ENCODE results near the gene ALPL.
"Not testable (repeated sequence)": the region's sequence is repeated elsewhere in the genome, so short reads cannot be mapped to it uniquely, and the experiment has no call there.

The ALPL gene

GRCh38 chr1:21508580-21509350 is 458 bp upstream of the ALPL start:
- no peak for DNase-seq

DNA sequence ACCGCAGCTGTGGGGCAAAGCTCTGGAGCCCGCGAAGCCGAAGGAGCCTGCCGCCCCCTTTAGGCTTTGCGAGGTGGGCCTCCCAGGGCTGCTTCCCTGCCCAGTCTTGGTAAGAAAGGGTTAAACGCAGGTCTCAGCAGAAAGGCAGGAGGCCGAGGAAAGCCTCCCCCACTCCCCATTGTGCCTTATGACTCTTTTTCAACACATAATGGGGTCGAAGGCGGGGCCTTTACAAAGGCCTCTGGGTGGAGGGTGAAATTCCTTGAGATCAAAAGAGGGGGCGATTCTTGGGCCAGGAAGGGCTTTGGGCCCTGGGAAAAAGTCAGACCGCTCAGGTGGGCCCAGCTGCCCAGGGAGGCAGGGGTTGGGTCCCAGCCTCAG is 880 bp downstream of the ALPL start:
- DNase-seq = no peak

- DNase-seq = no peak
Measured at GRCh38 chr1:21510885-21511578, 1.8 kb downstream of the ALPL start.

- no peak for DNase-seq
Measured at GRCh38 chr1:21511579-21512522, 2.6 kb downstream of the ALPL start.

- peak; percentile 33 for DNase-seq
Measured at GRCh38 chr1:21514245-21514644, 5.0 kb downstream of the ALPL start.

DNA sequence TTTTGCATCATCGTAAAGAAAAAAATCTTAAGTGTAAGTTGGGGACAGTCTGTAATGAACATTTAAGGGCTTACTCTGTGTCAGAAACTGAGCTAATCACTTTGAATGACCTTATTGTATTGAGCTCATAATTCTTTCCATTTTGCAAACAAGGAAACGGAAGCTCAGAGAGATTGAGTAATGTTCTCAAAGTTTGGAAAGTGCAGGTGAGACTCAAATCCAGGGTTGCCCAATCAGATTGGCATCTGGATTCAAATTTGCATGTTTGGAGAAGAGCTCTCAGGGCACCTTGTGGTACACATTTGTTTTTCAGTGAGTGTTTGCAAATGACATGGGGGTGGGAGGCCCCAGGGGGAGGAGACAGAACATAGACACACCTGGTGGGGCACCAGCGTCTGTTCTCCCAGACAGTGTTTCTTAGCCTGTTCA is 8.0 kb downstream of the ALPL start:
- no peak for DNase-seq

DNA sequence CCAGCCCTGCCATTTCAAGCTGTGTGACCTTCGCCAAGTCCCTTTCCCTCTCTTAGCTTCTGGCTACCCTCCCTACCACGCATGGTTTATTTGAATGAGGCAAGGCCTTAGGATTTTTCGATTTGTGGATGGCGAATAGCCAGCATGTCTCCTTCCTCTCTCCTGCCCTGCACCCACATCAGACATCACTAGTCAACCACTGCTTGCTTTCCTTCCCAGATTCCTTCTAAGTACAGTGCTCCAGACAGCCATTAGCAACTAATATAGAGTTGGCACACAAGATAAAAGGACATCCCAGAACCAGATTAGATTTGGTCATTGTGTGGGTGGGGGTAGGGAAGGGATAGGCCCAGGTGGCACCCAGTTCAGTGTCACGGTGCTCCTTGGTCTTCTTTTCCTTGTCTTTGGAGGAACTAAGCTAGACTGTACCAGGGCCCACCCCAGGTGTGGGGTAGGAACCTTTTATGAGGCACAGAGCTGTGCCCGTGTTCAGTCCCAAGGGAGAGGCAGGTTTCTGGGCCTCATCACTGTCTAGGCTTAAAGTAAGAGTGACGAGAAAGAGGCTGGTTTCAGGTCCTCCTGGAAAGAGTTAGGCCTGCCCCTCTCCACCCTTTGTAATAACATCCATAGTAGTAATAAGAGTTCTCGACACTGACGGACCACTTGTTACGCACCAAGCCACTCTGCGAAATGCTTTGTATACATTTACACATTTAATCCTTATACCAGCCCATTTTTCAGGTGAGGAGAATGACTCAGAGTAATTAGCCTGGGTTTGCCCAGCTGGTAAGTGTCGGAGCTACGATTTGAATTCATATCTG is 8.6 kb downstream of the ALPL start:
- DNase-seq = no peak

DNA sequence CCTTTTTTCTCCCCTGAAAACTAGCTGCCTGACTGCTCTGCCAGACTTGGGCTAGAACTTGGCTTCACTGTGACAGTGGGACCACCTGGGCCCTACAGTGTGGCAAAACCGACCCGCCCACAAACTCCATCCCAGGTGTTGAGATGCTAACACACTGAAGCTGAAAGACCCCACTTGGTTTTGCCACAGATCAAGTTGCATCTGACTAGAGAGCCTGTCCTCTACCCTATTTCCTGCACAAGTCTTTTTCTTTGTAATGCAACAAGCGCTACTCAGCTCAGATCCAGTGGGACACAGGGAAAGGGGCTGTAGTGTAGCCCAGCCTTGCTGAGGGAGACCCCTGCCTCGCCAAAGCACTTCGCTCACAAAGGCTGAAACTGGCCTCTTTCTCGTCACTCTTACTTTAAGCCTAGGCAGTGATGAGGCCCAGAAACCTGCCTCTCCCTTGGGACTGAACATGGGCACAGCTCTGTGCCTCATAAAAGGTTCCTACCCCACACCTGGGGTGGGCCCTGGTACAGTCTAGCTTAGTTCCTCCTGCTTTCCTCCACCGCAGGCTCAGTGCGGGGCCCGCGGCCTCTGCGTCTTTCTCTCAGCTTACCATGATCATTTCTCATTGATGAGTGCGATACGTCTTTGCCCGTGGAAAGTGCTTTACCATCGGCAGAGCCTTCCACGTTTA is 9.7 kb downstream of the ALPL start:
- no peak for DNase-seq

DNA sequence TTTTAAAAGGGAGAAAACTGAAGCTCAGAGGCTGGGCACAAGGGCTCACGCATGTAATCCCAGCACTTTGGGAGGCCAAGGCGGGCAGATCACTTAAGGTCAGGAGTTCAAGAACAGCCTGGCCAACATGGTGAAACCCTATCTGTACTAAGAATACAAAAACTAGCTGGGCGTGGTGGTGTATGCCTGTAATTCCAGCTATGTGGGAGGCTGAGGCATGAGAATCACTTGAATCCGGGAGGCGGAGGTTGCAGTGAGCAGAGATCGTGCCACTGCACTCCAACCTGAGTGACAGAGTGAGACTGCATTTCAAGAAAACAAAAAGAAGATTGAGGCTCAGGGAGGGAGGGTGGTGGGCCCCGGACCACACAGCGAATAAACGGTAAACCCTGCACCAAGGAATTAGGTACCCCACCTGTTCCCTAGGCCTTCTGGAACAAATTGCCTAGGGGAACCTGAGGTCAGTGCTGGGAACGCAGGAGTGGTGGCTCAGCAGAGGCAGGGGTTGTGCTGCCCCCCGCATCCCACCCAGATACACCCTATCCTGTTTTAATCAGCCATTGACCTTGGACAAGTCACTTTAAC is 10.4 kb downstream of the ALPL start:
- not testable (repeated sequence) for DNase-seq

DNA sequence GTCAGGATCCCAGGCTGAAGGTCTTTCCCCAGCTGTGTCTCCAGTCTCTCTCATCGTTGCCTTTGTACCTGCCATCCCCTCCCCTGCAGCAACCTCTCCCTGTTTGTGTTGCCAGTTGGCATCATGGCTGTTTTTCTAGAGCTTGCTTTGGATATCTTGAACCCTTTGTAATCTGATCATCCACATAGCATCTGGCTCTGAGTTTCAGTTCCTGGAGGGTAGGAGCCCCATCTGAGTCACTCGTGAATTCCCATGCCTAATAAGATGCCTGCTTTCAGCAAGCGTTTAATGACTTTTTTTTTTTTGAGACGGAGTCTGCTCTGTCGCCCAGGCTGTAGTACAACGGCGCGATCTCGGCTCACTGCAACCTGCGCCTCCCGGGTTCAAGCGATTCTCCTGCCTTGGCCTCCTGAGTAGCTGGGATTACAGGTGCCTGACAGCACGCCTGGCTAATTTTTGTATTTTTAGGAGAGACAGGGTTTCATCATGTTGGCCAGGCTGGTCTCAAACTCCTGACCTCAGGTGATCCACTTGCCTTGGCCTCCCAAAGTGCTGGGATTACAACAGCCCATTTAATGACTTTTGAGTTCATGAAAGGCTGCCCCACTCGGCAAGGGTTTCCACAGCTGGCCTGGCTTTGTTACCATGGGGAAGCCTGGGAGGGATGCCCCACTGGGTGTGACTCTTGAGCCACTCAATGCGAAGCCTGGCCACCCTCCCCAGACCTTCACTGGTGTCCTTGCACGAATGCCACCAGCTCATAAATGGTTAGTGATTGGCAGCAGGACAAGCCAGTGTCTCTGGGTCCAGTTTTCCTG is 11.9 kb downstream of the ALPL start:
- no peak for DNase-seq

- no peak for DNase-seq
Measured at GRCh38 chr1:21521717-21522060, 12.5 kb downstream of the ALPL start.

- no peak for DNase-seq
Measured at GRCh38 chr1:21522525-21523038, 13.4 kb downstream of the ALPL start.

DNA sequence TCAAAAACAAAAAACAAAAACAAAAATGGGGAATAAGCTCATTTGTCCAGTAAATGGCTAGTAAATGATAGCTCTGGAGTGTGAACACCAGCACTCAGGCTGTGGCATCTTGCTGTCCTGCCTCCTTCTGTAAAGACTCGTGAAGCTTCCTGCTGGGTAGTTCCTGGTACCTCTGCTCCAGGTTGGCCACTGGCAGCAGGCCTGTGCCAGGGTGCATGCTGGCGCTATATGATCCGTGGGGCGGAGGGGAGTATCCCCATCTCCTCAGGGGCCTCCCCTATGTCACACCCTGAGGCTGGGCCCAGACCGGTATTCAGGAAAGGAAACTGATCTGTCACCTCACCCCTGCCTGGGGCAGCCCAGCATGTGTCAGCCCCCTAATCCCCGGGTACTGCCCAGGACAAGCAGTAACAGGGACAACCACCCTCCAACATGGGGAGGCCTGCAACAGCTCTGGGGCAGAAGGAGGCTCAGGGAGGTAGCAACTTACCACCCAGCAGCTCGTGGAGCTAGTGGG is 14.1 kb downstream of the ALPL start:
- no peak for DNase-seq

- no peak for DNase-seq
Measured at GRCh38 chr1:21524220-21524619, 15.0 kb downstream of the ALPL start.

DNA sequence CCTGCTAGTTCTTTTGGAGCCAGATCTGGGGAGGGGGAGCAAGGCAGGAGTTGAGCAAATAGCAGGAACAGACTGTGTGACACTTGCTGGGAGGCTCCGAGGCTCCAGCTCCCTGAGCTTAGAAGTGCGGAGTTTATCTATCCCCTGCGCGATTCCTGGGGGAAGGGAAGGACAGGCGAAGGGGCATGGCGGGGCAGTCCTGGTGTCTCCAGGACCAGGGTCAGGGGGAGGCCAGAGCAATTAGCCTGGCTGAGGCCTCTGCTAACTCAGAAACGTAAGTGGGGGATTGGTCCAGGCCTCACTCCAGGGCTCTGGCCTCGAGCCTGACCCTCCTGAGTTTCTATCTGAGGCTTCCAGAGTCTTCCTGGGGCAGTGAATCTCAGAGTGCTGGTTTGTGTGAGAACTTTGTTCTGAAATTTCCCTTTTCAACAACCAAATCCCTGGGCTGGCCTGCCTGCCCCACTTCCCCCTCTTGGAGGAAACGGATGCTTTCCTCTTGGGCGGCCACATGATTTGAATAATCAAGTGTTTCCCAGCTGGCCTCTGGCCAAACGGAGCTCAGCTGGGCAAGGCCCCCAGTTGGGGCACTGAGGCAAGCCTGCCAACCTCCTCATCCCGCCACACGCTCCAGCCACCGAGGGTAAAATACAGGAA is 15.6 kb downstream of the ALPL start:
- DNase-seq = no peak

DNA sequence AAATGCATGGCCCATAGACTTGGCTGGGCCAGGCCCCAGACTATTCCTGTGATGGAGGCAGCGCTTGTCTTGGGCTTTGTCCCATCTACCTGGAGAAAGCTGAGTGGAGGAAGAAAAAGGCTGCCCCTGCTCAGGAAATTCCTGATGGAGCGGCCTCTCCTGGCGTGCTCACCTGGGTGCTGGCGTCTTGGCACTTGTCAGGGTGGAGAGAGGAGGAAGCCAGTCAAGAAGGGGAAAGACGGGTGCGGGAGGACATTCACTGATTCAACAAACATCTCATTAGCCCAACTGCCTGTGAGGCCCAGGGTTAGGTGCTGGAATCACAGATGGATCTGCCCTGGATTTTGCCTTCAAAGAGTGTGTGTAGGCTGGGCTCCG is 16.1 kb downstream of the ALPL start:
- no peak for DNase-seq

DNA sequence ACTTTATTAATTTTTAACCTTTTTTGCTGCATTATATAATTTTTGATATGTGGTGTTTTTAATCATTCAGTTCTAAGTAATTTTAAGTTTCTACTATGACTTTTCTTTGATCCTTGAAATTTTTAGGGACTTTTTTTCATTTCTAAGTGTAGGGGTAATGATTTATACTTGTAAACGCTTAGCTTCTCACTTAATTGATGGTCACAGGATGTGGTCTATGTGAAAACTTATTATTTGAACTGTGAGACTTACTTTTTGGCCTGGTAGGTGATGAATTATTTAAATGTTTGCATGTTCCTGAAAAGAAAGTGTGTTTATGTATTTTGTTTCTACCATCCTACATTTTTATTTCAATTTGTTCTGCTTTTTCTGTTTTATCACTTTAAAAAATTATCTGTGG is 17.2 kb downstream of the ALPL start:
- DNase-seq = no peak

DNA sequence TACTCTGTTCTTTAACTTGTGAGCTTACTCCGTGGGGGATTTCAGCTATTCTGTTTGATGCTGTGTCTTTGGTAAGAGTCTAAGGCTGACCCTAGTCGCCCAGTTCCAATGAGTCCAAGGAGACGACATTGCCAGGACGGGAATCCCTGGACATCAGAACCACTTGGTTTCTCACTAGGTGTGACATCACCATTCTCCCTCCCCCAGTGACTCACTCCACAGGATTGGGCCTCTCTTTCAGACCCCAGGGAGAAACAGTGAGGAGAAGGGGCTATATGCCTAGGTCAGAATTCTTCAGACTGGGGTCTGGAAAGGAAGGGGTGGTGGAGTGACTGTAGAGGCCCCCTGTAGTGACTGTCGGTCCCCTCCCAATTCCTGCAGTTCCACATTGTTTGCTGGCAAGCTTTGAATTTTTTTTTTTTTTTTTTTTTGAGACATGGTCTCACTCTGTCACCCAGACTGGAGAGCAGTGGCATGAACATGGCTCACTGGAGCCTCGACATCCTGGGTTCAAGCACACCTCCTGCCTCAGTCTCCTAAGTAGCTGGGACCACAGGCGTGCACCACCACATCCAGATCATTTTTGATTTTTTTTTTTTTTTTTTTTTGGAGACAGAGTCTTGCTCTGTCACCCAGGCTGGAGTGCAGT is 21.3 kb downstream of the ALPL start:
- no peak for DNase-seq

DNA sequence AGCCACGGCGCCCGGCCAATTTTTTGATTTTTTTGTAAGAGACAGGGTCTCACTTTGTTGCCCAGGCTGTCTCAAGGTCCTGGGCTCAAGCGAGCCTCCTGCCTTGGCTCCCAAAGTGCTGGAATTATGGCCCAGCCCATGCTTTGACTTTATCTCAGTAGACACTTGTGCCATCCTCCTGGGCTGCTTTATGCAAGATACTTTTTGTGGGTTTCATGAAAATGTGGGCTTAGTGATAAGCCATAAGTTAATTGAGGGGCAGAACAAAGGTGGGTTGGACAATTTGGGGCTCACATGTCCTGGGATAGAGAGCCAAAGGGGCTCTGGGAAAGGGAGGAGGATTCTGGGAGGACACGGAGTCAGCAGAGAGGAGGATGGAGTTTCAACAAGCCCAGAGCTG is 22.0 kb downstream of the ALPL start:
- DNase-seq = no peak
